ENCODE measurements around the gene AP1B1. TPM values are rescaled to one million over a fixed set of nuclear protein-coding genes. Genes with fewer than 3 reads are reported as not detected.
A peak's percentile ranks its signal among the peaks of the same experiment; 100 is the strongest.
"Not testable (repeated sequence)": the region's sequence is repeated elsewhere in the genome, so short reads cannot be mapped to it uniquely, and the experiment has no call there.

AP1B1 gene
- polyA plus RNA-seq, 4 donors = 41.6 to 49.7 (median 45.5) TPM

DNA sequence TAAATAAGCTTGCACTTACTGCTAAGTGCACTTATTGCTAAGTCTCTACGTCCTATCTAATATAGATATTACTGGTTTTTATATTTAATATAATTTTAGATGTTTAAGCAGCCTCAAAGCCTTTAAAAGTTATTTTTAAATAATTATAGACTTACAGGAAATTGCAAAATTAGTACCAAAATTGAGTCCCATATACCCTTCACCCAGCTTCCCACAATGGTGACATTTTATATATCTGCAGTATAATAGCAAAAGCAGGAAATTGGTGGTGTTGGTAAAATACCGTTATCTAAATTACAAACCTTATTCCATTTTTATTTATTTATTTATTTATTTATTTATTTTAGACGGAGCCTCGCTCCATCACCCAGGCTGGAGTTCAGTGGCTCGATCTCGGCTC lies 1.9 kb upstream of the AP1B1 start:
- DNase-seq (ENCODE audit: low read depth in 4 of 4, low spot score in 3 of 4) = no peak

DNA sequence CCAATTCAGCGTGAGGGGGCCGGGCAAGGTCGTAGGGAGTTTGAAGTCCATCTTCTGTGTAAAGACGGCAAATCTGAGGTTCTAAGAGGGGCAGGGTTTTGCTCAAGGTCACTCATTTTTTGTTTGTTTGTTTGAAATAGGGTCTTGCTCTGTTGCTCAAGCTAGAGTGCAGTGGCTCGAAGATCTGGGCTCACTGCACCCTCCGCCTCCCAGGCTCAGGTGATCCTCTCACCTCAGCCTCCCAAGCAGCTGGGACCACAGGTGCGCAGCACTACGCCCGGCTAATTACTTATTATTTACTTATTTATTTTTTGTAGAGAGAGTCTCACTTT lies 355 bp upstream of the AP1B1 start:
- no peak for DNase-seq (ENCODE audit: low read depth in 4 of 4, low spot score in 3 of 4)

DNA sequence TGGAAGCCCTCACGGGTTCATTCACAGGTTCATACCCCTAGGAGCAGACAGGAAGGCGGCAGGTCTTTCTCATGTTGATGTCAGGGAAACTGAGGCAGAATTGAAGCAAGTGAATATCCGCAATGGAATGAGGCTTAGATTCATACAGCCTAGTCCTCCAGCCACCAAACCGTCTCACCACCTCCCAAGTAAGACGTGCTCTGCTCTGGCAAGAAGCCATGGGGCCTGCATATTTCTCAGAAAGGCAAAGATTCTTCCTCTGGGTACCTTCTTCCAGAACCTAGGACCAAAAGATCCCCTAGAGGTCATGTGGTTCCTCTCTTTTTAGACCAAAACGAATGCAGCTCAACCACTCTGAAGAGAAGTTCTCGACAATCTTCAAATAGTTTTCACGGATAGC lies 1.7 kb downstream of the AP1B1 start:
- DNase-seq (ENCODE audit: low read depth in 4 of 4, low spot score in 3 of 4) = no peak

DNA sequence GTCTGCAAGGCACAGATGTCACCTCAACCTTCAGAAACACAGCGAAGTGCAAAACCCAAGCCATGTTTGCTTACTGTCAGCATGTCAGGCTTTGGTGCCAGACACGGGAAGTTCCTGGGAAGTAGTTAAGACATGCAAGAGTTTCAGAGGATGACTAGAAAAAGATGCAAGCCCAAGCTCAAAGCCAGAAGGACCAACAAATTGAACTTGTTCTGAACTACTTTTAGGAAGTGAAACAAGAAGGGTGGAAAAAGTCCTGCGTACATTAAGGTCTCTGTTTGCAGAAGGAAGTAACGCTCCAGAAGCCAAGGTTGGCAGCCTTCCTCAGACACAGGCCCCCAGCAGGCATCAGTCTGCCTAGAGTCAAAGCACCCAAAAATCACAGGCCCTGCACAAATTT lies 2.6 kb downstream of the AP1B1 start:
- DNase-seq (ENCODE audit: low read depth in 4 of 4, low spot score in 3 of 4) = no peak

DNA sequence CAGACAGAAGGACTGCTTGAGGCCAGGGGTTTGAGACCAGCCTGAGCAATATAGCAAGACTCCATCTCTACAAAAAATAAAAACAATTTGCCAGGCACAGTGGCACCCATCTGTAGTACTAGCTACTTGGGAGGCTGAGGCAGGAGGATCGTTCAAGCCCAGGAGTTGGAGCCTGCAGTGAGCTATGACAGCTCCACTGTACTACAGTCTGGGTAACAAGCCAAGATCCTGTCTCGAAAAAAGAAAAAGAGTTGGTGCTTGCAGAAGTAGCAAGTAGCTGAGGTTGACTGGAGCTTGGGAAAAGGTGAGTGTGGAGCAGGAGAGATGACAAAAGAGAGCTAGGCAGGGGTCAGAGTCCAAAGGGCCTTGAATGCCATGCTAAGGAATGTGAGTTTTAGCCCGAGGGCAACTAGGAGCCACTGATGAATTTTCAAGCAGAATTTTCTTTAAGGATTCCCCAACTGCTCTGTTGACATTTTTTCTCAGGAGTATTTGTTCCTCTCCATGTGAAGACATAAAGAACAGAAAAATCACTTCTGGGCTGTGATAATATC lies 3.1 kb downstream of the AP1B1 start:
- DNase-seq (ENCODE audit: low read depth in 4 of 4, low spot score in 3 of 4) = no peak

DNA sequence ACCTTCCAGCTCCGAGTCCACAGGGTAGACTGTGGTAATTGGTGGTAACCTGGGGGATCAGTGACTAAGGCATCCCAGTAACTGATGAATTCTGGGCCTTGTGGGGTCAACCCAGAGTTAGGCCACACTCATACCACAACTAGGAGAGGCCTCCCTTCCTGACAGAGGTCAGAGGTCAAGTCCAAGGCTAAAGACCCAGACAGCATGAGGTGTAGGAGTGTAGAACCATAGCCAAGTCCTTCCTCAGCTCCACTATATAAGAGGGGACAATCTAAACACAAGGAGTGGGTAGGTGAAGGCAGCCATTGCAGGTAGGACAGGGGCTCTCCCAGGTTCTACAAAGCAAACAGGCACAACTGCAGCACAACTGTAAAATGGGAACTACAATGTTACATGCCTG lies 4.6 kb downstream of the AP1B1 start:
- DNase-seq (ENCODE audit: low read depth in 4 of 4, low spot score in 3 of 4) = no peak

DNA sequence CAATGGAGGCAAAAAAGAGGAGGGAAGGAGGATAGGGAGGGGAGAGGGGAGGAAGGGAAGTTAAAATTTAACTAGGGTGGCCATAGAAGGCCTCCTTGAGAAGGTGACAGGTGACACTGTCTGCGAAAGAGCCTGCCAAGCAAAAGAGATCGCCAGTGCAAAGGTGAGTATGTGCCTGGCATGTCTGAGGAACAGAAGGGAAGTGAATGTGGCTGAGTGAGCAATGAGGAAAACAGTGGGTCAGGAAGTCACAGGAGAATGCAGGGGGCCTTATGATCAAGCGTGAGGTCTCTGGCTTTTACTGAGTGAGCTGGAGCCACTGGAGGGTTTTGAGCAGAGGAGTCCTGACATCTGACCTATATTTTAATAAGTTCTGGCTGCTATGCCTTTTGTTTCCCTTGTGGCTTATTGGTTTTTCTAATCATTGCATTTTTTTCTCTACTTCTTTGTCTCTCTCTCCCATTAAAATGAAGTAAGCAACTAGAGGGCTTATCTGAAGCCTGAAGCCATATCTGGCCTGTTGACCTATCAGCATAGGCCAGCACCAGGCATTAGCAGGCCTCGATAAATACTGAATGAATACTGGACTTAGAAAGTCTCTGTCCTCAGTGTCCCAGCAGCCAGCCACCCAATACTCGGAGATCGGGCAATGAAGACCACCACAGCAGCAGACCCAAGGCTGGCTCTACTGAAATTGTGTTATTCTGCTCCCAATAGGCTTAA lies 5.6 kb downstream of the AP1B1 start:
- no peak for DNase-seq (ENCODE audit: low read depth in 4 of 4, low spot score in 3 of 4)

DNA sequence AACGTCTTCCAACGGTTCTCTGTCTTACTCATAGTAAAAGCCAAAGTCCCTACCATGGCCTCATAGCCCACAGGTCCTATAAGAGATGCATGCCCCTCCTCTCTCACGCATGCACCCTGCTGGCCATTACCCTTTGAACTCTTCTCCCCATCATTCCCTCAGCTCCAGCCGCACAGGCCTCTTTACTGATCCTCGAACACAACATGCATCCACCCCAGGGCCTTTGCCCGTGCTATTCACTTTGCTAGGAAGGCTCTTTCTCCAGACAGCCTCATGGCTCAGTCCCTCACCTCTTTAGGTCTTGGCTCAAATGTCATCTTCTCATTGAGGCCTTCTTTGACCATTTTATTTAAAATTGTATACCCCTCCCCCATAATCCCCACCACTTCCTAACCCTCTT lies 7.5 kb downstream of the AP1B1 start:
- DNase-seq (ENCODE audit: low read depth in 4 of 4, low spot score in 3 of 4) = no peak

DNA sequence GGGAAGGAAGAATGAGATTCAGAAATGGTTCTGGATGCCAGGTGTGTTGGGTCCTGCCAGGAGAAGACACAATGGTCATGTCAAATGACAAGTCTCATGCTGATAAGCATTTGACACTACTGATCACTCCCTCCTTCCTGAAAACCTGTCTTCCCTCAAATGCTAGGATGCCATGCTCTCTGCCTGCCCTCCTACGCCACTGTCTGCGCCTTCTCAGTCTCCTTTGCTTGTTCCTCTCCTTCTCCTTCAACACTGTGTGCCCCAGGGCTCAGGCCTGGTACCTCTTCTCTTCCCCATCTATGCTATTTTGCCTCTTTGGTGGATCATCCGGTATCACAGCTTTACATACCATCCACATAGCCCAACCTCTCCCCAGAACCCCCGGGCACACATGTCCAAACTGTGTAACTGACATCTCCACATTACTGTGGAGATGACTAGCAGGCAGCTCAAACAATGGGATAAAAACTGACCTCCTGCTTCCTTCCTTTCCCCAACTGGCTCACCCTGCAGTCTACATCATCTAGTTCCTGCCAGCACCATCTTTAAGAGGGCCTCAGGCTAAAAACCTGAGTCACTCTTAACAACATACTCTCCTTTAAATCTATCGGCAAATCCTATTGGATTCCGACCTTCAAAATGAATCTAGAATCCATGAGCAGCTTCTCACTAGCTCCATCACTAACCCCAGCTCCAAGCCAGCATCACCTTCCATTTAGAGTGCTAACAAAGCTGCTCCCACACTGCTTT lies 8.2 kb downstream of the AP1B1 start:
- no peak for DNase-seq (ENCODE audit: low read depth in 4 of 4, low spot score in 3 of 4)

DNA sequence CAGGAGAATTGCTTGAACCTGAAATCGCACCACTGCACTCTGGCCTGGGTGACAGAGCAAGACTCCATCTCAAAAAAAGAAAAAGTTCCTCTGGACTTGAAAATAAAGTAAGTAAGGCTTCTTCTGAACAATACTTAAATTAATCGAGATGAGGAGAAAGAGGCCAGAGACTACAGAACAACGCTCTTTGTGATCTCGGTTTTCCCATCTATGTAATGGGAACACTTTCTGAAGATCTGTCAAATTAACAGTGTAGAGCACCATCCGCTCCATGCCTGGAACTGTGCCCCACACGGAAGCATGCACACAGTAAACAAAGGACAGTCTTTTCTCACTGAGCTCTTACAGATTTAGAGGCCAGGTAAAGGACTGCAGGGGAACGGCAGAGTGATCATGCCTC lies 9.1 kb downstream of the AP1B1 start:
- no peak for DNase-seq (ENCODE audit: low read depth in 4 of 4, low spot score in 3 of 4)

DNA sequence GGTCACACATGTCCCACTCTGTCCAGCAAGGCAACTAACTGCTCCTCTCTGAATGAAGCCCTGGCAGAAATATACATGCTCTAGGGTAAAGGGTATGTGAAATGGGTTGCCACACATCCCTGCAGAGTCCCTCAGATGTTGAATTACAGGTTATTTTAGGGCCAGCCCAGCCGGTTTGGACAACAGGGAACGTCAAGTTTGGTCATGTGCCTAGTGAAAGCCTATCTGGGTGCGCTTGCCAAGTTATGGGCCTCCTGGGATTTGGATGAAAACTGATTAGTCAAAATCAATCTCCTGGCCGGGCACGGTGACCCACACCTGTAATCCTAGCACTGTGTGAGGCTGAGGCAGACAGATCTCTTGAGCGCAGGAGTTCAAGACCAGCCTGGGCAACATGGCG lies 10.4 kb downstream of the AP1B1 start:
- no peak for DNase-seq (ENCODE audit: low read depth in 4 of 4, low spot score in 3 of 4)

DNA sequence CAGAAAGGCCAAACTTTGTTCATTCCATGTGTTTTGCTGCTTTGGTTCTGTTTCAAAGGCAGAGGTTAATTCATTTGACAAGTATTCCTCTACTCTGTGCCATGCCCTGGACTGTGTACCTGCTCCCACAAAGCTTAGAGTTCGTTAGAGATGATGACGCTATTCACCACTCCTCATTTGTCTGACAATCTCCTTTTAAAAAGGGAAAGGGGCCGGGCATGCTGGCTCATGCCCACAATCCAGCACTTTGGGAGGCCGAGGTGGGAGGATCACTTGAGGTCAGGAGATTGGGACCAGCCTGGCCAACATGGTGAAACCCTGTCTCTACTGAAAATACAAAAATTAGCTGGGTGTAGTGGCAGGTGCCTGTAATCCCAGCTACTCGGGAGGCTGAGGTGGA lies 11.7 kb downstream of the AP1B1 start:
- not testable (repeated sequence) for DNase-seq (ENCODE audit: low read depth in 4 of 4, low spot score in 3 of 4)

DNA sequence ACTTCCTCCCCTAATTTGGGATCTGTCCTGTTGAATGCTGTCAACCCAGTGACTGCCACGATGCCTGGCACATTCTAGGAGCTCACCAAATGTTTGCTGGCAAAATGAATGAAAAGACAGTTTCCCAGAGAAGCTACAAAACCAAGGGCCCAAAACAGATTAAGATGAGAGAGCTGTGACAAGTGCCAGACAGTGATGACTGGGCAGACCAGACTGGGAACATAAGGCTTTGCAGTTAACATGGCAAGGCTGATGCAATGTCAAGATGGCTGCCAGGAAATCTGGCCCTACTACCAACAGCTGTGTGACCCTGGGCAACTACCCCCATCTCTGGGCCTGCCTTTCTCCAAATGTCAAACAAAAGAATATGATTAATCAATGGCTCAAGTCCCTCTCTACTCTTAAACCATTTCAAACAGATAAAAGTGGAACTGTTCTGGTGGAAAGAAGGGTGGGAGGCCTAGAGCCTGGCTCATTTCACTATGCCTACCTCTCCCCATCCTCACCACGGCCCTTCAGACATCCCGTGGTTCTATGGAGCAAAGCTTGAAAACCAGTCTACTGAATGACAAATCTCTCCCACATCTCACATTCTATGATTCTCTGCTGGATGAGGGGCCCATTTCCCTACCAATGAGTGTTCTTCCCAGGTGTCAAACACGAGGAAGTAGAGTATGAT lies 12.8 kb downstream of the AP1B1 start:
- DNase-seq (ENCODE audit: low read depth in 4 of 4, low spot score in 3 of 4) = no peak

DNA sequence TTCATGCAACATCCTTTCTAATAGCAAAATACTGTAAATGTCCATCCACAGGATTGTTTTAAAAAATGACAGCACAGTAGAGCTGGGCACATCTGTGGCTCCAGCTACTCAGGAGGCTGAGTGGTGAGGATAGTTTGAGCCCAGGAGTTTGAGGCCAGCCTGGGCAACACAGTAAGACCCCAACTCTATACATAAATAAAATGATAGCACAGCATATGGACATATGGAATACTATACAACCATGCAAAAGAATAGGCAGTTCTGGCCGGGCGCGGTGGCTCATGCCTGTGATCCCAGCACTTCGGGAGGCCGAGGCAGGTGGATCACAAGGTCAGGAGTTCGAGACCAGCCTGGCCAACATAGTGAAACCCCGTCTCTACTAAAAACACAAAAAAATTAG lies 13.6 kb downstream of the AP1B1 start:
- not testable (repeated sequence) for DNase-seq (ENCODE audit: low read depth in 4 of 4, low spot score in 3 of 4)

DNA sequence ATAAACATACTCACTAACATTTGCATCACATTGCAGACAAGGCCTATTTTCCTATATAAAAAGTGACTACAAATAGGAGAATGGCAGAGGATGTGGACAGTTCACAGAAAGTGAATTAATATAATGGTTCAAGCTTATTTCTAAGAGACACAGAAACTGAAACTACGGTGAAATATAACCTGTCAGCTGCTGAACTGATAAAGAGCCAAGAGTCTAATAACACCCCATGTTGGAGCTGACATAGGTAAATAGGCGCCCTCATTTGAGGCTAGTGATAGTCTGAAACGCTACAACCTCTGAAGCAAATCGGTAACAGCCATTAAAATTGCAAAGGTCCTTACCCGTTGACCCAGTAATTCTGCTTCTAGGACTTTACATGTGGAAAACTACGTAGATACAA lies 14.0 kb downstream of the AP1B1 start:
- no peak for DNase-seq (ENCODE audit: low read depth in 4 of 4, low spot score in 3 of 4)

DNA sequence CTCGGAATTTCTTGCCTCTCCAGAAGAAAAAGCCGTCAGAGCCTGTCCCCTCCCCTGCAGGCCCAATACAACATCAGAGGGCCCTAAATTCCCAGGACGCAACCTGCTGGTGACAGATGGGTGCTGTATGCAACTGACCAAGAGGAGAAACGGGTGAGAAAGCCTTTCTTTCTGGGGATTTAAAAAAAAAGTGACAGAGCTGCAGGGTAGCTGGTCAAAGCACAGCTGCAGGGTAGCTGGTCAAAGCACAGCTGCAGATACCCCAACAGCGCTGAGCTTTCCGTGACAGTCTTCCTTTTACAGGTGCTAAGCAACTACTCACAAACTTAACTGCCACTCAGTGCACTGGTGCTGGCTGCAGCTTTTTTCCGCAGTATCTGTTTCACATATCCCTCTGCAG lies 17.8 kb downstream of the AP1B1 start:
- DNase-seq (ENCODE audit: low read depth in 4 of 4, low spot score in 3 of 4) = no peak

DNA sequence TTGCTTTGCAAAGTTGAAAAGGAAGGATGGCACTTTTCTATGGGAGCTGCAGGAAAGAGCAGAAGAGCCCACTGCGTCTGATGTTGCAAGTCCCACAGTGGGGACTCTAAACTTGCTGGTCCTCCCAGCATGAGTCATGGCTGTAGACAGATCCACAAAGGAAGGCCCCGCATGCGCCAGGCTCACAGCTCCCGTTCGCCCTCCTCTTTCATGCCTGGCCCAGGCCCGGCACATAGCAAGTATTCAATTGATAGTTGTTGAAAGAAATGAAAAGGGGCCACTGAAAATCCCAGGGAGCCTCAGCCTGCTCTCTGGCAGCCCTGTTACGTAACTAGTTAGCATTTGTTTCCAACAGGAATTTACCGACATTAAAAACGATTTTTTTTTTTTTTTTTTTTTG lies 18.9 kb downstream of the AP1B1 start:
- DNase-seq (ENCODE audit: low read depth in 4 of 4, low spot score in 3 of 4) = no peak

DNA sequence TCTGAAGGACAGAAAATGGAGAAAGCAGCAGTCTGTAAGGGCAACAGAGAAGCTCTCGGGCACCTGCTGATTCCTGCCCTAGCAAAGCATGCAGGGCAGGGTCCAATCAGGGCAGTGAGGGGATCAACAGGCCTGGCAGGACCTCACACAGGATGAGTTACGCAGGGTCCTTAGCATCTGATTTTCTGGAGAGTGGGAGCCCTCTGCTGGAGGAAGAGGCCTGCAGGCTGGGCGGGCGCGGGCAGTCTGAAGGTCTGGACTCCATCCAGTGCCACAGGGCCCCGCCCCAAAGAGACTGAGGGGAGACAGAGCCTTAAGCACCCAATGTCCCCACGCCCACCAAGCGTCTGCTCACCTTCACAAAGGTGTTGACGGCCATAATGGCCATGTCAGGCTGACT lies 28.9 kb downstream of the AP1B1 start:
- peak in 1 of 4 donors; percentile 15 for DNase-seq (ENCODE audit: low read depth in 4 of 4, low spot score in 3 of 4)

DNA sequence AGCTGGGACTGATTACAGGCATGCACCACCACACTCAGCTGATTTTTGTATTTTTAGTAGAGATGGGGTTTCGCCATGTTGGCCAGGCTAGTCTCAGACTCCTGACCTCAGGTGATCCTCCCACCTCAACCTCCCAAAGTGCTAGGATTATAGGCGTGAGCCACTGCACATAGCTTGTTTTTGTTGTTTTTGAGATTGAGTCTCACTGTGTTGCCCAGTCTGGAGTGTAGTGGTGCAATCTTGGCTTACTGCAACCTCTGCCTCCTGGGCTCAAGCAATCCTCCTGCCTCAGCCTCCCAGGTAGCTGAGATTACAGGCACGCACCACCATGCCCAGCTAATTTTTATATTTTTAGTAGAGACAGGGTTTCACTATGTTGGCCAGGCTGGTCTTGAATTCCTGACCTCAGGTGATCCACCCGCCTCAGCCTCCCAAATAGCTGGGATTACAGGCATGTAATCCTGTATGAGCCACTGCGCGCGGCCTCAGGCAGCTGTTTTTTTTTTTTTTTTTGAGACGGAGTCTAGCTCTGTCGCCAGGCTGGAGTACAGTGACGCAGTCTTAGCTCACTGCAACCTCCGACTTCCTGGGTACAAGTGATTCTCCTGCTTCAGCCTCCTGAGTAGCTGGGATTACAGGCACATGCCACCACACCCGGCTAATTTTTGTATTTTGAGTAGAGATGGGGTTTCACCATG lies 31.0 kb downstream of the AP1B1 start:
- DNase-seq (ENCODE audit: low read depth in 4 of 4, low spot score in 3 of 4) = not testable (repeated sequence)

DNA sequence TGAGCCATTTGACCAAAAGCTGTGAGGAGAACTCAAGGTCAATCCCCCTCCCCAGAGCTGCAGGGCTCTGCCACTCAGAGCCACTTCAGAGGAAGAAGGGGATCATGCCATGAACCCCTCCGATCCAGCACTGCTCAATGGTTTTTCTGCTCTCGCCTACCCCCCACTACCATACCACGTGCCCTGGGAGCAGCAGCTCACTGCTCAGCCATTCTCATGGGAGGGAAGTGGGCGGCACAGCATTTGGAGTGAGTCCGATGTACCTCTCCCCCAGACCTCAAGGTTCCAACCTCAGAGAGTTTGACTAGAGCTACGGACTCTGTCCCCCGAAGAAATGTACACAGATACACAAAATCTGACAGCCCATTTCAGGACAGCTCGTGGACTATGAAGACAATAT lies 34.5 kb downstream of the AP1B1 start:
- no peak for DNase-seq (ENCODE audit: low read depth in 4 of 4, low spot score in 3 of 4)

DNA sequence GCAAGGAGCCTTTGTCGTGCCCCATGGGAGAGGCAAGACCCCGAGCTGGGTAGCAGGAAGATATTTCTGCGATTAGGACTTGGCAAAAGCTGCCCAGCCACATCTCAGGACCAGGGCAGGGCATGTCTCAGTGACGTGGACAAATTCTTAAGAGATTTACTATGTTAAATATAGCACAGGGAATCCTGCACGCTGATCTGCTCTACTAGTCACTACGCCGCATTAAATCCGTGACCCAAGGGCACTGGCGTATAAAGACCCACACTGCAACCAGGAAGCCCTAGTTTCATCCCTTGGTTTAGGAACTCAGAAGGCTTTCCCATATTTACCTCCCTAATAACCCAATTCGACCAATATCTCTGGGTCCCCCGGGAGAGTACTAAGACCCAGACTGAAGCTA lies 35.1 kb downstream of the AP1B1 start:
- DNase-seq (ENCODE audit: low read depth in 4 of 4, low spot score in 3 of 4) = no peak
